ENCODE results near the gene RHBDD3.

DNA sequence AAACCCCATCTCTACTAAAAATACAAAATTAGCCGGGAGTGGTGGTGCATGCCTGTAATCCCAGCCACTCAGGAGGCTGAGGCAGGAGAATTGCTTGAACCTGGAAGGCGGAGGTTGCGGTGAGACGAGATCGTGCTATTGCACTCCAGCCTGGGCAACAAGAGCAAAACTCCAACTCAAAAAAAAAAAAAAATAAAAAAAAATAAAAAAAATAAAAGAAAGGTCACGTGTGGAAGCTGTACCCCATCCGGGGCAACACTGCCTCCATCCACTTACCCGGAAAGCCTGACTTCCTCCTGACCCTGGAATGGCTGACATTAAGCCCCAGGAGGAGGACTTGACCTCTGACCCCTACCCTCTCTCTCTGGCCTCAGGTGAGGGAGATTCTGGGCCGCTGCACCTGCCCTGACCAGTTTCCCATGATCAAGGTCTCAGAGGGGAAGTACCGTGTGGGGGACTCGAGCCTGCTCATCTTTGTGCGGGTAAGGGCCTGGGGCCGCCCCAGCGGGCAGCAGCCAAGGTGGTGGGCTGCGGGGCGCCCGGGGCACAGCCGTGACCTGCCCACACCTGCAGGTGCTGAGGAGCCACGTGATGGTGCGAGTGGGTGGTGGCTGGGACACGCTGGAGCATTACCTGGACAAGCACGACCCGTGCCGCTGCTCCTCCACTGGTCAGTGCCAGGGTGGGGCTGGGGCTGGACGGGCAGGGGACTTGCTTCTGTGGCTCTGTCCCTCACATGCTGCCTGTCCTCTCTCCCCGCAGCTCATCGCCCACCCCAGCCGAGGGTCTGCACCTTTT lies 42.5 kb upstream of the RHBDD3 start:
- TF ChIP-seq, protein P1, sequence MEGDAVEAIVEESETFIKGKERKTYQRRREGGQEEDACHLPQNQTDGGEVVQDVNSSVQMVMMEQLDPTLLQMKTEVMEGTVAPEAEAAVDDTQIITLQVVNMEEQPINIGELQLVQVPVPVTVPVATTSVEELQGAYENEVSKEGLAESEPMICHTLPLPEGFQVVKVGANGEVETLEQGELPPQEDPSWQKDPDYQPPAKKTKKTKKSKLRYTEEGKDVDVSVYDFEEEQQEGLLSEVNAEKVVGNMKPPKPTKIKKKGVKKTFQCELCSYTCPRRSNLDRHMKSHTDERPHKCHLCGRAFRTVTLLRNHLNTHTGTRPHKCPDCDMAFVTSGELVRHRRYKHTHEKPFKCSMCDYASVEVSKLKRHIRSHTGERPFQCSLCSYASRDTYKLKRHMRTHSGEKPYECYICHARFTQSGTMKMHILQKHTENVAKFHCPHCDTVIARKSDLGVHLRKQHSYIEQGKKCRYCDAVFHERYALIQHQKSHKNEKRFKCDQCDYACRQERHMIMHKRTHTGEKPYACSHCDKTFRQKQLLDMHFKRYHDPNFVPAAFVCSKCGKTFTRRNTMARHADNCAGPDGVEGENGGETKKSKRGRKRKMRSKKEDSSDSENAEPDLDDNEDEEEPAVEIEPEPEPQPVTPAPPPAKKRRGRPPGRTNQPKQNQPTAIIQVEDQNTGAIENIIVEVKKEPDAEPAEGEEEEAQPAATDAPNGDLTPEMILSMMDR (IDR thresholded peaks at IDR 0.05), result no peak
- TF ChIP-seq POLR2A (IDR thresholded peaks at IDR 0.05), result no peak

Measured in vagina (tissue), 2 donors.